Nucleus accumbens (tissue), 56 donors: ENCODE measurements around the gene OR52L1.
A peak's percentile ranks its signal among the peaks of the same experiment; 100 is the strongest.
"Not testable (repeated sequence)": the region's sequence is repeated elsewhere in the genome, so short reads cannot be mapped to it uniquely, and the experiment has no call there.

Experiments
- DNase-seq, 56 donors: peaks; one replicate each; lab custom pipeline; 2025; lab: John Stamatoyannopoulos, UW

The OR52L1 gene

GRCh38 chr11:5986885-5987284, at the start of gene OR52L1:
Gene OR52L1, minus strand, starts transcription at chr11:5986985. Its CDS starts 55 bp downstream, at chr11:5986930.
- DNase-seq = no peak

- DNase-seq = no peak
These were observed 44.1 kb upstream of the OR52L1 start, which contains the start of gene OR56A1 for GRCh38 chr11:6030708-6031405. Gene OR56A1, minus strand, starts transcription at chr11:6030758. Its CDS starts 3,066 bp downstream, at chr11:6027692.

- DNase-seq = no peak
These were observed 40.7 kb upstream of the OR52L1 start for GRCh38 chr11:6027501-6027900.

GRCh38 chr11:6025056-6025455, 38.3 kb upstream of the OR52L1 start:
- no peak for DNase-seq

- DNase-seq = peak in 1 of 56 donors; percentile 24
These were observed 36.2 kb upstream of the OR52L1 start for GRCh38 chr11:6022956-6023355.

GRCh38 chr11:6013042-6013441, 26.3 kb upstream of the OR52L1 start:
- DNase-seq = no peak

GRCh38 chr11:6012035-6012668, 25.4 kb upstream of the OR52L1 start:
- no peak for DNase-seq

GRCh38 chr11:6006846-6007245, 20.1 kb upstream of the OR52L1 start, which contains the start of gene OR56A4:
Gene OR56A4, minus strand, starts transcription at chr11:6006946. Its CDS starts 3,954 bp downstream, at chr11:6002992.
- DNase-seq = no peak

- no peak for DNase-seq
These were observed 19.6 kb upstream of the OR52L1 start for GRCh38 chr11:6006395-6006794.

GRCh38 chr11:6002202-6002699, 15.5 kb upstream of the OR52L1 start:
- DNase-seq = no peak

GRCh38 chr11:5994791-5995190, 8.0 kb upstream of the OR52L1 start:
- DNase-seq = no peak

GRCh38 chr11:5992604-5993251, 5.9 kb upstream of the OR52L1 start:
- DNase-seq = no peak

GRCh38 chr11:5992150-5992549, 5.4 kb upstream of the OR52L1 start:
- no peak for DNase-seq

GRCh38 chr11:5989203-5989602, 2.4 kb upstream of the OR52L1 start:
- no peak for DNase-seq

GRCh38 chr11:5983443-5983842, 3.3 kb downstream of the OR52L1 start:
- DNase-seq = no peak

- DNase-seq = no peak
These were observed 13.3 kb downstream of the OR52L1 start for GRCh38 chr11:5973530-5973929.

GRCh38 chr11:5968394-5968793, 18.4 kb downstream of the OR52L1 start, which contains the start of gene OR56A5:
Gene OR56A5, minus strand, starts transcription at chr11:5968494. Its CDS starts 0 bp downstream, at chr11:5968494.
- no peak for DNase-seq

GRCh38 chr11:5967708-5968107, 19.1 kb downstream of the OR52L1 start:
- DNase-seq = no peak

- DNase-seq = no peak
These were observed 19.8 kb downstream of the OR52L1 start for GRCh38 chr11:5966958-5967357.

GRCh38 chr11:5960704-5961320, 26.0 kb downstream of the OR52L1 start:
- not testable (repeated sequence) for DNase-seq

- DNase-seq = no peak
These were observed 31.2 kb downstream of the OR52L1 start for GRCh38 chr11:5955586-5955985.
